Myocyte (in vitro differentiated cells): ENCODE results near the gene RFX2. TPM values are rescaled to one million over a fixed set of nuclear protein-coding genes. Genes with fewer than 3 reads are reported as not detected.

Experiments used
- DNase-seq: peaks from one replicate; pipeline ENCODE4 v3.0.0-alpha.2; 2012; ENCODE audit warnings: low read depth
- total RNA-seq: library from RNA; depleted of rRNA; stranded (reverse); fragments of >200 nt; gene quantifications from 2 replicates; pipeline ENCODE4 v1.2.3, GENCODE V29; 2014

RFX2 gene
- total RNA-seq, 1 donor from 2014 or later, result 5.8 TPM

GRCh38 chr19:6105444-6105843 lies 4.9 kb downstream of the RFX2 start:
- no peak for DNase-seq

GRCh38 chr19:6103894-6104293 lies 6.4 kb downstream of the RFX2 start:
- DNase-seq, result no peak

- peak; percentile 69 for DNase-seq
These were observed 7.1 kb downstream of the RFX2 start for GRCh38 chr19:6103217-6103644.

GRCh38 chr19:6101991-6102390 lies 8.3 kb downstream of the RFX2 start:
- DNase-seq, result no peak

- no peak for DNase-seq
These were observed 8.9 kb downstream of the RFX2 start for GRCh38 chr19:6101291-6101825.

GRCh38 chr19:6100284-6100915 lies 9.9 kb downstream of the RFX2 start:
- DNase-seq, result no peak

- DNase-seq, result peak; percentile 31
These were observed 10.7 kb downstream of the RFX2 start for GRCh38 chr19:6099599-6099998.

- no peak for DNase-seq
These were observed 11.3 kb downstream of the RFX2 start for GRCh38 chr19:6099033-6099432.

- DNase-seq, result no peak
These were observed 11.7 kb downstream of the RFX2 start for GRCh38 chr19:6098574-6098973.

GRCh38 chr19:6097911-6098310 lies 12.4 kb downstream of the RFX2 start:
- no peak for DNase-seq

- DNase-seq, result no peak
These were observed 14.5 kb downstream of the RFX2 start for GRCh38 chr19:6095760-6096159.

- DNase-seq, result peak; percentile 93
These were observed 17.7 kb downstream of the RFX2 start for GRCh38 chr19:6092329-6093286.

- DNase-seq, result no peak
These were observed 18.5 kb downstream of the RFX2 start for GRCh38 chr19:6091771-6092291.

- DNase-seq, result no peak
These were observed 19.7 kb downstream of the RFX2 start for GRCh38 chr19:6090634-6091033.

GRCh38 chr19:6088602-6089049 lies 21.7 kb downstream of the RFX2 start:
- DNase-seq, result no peak

GRCh38 chr19:6087074-6087571 lies 23.2 kb downstream of the RFX2 start:
- peak; percentile 62 for DNase-seq

GRCh38 chr19:6086068-6086788 lies 24.1 kb downstream of the RFX2 start:
- DNase-seq, result no peak

GRCh38 chr19:6084821-6085220 lies 25.5 kb downstream of the RFX2 start:
- no peak for DNase-seq

- no peak for DNase-seq
These were observed 31.2 kb downstream of the RFX2 start for GRCh38 chr19:6079107-6079506.

- no peak for DNase-seq
These were observed 32.2 kb downstream of the RFX2 start for GRCh38 chr19:6078068-6078467.
